ENCODE data around the gene MRPL34. TPM values are rescaled to one million over a fixed set of nuclear protein-coding genes. Genes with fewer than 3 reads are reported as not detected.

Gene MRPL34
- total and polyA plus RNA-seq, 9 of the 15 experiments (the other 6 are each of a cell fraction or from before 2014, with no cell fraction given): 11.5 to 256 (median 72.5) TPM

DNA sequence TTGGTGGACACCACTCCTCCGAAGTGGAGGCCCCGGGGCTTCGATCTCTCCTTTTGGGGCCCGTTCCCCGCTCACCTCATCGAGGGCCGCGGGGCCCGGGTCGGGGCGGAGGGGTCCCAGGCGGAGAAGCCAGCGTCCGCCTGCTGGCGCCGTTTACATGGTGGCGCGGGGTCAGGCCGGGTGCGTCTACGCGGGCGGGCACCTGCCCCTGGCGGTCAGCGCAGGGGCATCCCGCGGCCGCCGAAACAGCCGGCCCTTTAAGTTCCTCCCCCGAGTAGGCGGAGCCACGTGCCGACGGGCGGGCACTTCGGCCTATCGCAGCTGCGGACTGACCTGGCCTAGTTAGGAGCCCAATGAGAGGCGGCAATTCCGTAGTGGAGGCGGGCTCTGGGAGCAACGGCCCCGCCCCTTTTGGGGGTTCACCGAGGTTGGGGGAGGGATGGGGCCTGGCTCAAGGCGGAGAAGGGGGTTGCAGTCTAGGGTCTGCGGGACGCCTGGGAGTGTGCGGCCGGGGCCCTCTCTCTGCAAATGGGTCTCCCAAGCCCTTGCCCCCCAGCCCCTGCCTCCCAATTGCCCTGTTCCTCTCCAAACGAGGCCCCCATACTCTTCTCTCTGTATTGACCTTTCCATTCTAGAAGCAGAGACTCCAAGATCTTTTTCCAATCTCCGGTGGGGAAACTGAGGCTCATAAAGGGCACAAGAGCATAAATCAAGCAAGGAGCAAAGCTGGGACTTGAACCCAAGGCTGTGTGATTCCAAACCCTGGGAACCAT is 2.3 kb upstream of the MRPL34 start, which contains the start of gene ABHD8 (continued):
- TF ChIP-seq, protein P1, sequence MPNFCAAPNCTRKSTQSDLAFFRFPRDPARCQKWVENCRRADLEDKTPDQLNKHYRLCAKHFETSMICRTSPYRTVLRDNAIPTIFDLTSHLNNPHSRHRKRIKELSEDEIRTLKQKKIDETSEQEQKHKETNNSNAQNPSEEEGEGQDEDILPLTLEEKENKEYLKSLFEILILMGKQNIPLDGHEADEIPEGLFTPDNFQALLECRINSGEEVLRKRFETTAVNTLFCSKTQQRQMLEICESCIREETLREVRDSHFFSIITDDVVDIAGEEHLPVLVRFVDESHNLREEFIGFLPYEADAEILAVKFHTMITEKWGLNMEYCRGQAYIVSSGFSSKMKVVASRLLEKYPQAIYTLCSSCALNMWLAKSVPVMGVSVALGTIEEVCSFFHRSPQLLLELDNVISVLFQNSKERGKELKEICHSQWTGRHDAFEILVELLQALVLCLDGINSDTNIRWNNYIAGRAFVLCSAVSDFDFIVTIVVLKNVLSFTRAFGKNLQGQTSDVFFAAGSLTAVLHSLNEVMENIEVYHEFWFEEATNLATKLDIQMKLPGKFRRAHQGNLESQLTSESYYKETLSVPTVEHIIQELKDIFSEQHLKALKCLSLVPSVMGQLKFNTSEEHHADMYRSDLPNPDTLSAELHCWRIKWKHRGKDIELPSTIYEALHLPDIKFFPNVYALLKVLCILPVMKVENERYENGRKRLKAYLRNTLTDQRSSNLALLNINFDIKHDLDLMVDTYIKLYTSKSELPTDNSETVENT (CRISPR knock-in tag; IDR thresholded peaks at IDR 0.05): 0 out of 2 replicates have a peak, but pooled peaks have one; percentile 21
- TF ChIP-seq ATF1 (CRISPR knock-in tag; IDR thresholded peaks at IDR 0.05) (peak; percentile 26; the same call in 1 of the 2 replicates), ATF1 (tag; IDR thresholded peaks at IDR 0.05) (peak; percentile 82), ZNF584 (CRISPR knock-in tag; IDR thresholded peaks at IDR 0.05; ENCODE audit: low read depth) (no peak), KAT7 (CRISPR knock-in tag; IDR thresholded peaks at IDR 0.05; ENCODE audit: borderline replicate concordance) (peak; percentile 38; the same call in 1 of the 2 replicates), ZNF23 (CRISPR knock-in tag; IDR thresholded peaks at IDR 0.05) (no peak), POLR2B (IDR thresholded peaks at IDR 0.05; ENCODE audit: low read depth, partially characterized antibody) (peak; percentile 50), RBM25 (IDR thresholded peaks at IDR 0.05; ENCODE audit: low read depth, low read length, severe bottlenecking) (peak; percentile 96), DNMT1 (IDR thresholded peaks at IDR 0.05) (no peak), RBM14 (IDR thresholded peaks at IDR 0.05; ENCODE audit: borderline replicate concordance, insufficient read depth, low read depth, low read length) (no peak)
- TF ChIP-seq, protein P2, sequence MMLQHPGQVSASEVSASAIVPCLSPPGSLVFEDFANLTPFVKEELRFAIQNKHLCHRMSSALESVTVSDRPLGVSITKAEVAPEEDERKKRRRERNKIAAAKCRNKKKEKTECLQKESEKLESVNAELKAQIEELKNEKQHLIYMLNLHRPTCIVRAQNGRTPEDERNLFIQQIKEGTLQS (IDR thresholded peaks at IDR 0.05): no peak
- TF ChIP-seq, protein P2 (CRISPR knock-in tag; conservative IDR thresholded peaks at IDR 0.05): no peak
- TF ChIP-seq, protein P3, sequence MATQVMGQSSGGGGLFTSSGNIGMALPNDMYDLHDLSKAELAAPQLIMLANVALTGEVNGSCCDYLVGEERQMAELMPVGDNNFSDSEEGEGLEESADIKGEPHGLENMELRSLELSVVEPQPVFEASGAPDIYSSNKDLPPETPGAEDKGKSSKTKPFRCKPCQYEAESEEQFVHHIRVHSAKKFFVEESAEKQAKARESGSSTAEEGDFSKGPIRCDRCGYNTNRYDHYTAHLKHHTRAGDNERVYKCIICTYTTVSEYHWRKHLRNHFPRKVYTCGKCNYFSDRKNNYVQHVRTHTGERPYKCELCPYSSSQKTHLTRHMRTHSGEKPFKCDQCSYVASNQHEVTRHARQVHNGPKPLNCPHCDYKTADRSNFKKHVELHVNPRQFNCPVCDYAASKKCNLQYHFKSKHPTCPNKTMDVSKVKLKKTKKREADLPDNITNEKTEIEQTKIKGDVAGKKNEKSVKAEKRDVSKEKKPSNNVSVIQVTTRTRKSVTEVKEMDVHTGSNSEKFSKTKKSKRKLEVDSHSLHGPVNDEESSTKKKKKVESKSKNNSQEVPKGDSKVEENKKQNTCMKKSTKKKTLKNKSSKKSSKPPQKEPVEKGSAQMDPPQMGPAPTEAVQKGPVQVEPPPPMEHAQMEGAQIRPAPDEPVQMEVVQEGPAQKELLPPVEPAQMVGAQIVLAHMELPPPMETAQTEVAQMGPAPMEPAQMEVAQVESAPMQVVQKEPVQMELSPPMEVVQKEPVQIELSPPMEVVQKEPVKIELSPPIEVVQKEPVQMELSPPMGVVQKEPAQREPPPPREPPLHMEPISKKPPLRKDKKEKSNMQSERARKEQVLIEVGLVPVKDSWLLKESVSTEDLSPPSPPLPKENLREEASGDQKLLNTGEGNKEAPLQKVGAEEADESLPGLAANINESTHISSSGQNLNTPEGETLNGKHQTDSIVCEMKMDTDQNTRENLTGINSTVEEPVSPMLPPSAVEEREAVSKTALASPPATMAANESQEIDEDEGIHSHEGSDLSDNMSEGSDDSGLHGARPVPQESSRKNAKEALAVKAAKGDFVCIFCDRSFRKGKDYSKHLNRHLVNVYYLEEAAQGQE (IDR thresholded peaks at IDR 0.05; ENCODE audit: borderline replicate concordance): peak; percentile 49
- TF ChIP-seq, protein P3 (CRISPR knock-in tag; IDR thresholded peaks at IDR 0.05; ENCODE audit: low read depth): no peak
- TF ChIP-seq, protein P4, sequence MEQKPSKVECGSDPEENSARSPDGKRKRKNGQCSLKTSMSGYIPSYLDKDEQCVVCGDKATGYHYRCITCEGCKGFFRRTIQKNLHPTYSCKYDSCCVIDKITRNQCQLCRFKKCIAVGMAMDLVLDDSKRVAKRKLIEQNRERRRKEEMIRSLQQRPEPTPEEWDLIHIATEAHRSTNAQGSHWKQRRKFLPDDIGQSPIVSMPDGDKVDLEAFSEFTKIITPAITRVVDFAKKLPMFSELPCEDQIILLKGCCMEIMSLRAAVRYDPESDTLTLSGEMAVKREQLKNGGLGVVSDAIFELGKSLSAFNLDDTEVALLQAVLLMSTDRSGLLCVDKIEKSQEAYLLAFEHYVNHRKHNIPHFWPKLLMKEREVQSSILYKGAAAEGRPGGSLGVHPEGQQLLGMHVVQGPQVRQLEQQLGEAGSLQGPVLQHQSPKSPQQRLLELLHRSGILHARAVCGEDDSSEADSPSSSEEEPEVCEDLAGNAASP (IDR thresholded peaks at IDR 0.05): no peak

All from K562 (cell line).